SK-N-MC (cell line): Measurements from ENCODE around the gene MAB21L1.

Experiments used
- EZH2 ChIP-seq: fragments of 200-600 bp; sonication (generic); IDR thresholded peaks from one replicate; pipeline ENCODE4 v1.6.1; 2017; ENCODE audit warnings: antibody characterized with exemption
- POLR2AphosphoS5 ChIP-seq: IDR thresholded peaks from 2 replicates; pipeline ENCODE4 v1.6.1; 2012; ENCODE audit warnings: mild to moderate bottlenecking, low read depth, low read length, borderline replicate concordance

GRCh38 chr13:35457258-35457657 is 19.2 kb downstream of the MAB21L1 start:
- no peak for TF ChIP-seq POLR2AphosphoS5
- no peak for TF ChIP-seq EZH2
